ENCODE results near the gene EME2.
"Not testable (repeated sequence)": the region's sequence is repeated elsewhere in the genome, so short reads cannot be mapped to it uniquely, and the experiment has no call there.

EME2 gene

DNA sequence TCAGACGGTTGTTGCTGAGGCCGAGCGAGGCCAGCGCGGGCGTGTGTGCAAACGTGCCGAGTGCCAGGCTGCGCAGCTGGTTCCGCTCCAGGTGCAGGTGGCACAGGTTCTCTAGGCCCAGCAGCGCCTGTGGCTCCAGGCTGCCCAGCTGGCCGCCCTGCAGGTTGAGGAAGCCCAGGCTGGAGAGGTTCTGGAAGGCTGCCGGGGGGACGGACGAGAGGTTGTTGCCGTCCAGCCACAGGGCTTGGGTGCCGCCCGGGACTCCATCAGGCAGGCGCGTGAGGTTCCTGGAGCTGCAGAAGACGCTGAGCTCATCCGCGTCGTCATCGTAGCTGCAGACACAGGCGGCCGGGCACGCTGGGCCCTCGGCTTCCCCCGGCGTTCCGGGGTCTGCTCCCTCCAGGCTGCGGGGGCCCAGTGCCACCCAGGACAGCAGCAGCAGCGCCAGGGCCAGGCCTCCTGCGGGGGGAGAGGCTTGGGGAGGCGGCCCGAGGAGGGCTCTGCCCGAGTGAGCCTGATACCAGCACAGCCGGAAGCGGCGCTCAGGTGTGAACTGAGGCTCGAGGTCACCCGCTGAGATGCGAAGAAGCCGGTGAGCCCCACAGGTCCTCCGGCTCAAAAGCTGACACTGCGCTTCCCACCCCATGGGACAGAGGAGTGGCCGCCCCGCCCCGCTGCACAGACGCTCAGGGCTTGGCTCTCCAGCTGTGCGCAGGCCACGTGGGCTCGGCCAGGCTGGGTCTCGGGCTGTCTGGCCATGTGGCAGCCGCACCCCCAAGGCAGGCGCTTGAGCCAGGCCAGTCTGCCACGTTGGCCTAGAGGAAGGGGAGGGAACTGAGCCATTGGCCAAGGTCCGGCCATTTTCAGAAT lies 19.6 kb downstream of the EME2 start:
- no peak for DNase-seq

DNA sequence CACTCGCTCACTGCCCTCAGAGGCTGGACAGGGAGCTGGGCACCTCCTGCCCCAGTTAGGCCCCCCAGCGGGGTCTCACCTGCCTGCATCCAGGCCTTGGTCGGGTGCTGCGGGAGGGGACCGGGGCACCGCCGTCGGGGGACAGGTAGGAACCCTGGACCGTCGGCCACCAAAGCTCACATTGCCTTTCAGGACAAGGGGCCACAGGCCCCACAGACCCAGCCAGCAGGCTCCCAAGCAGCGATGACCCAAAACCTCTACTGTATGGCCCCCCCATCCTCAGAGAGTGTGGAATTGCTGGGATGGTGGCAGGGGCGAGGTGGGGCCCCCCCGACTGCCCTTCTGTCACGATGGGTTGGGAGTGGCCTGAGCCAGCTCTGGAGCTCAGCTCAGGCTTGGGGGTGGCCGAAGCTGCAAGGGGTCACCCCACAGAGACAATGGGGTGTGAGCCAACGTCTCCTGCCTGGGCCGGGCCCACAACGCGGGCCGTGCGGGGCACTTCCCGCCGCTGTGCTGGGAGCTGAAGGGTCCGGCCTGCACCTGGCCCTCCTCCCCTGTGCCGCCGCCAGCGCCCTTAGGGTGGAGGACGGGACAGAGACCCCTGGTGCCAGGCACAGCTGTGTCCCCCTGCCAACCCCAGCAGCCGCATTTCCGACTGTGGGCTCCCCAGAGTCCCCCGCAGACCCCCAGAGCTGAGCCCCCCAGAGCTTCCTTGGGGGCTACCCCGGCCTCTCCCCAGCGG lies 20.4 kb downstream of the EME2 start:
- DNase-seq: no peak

DNA sequence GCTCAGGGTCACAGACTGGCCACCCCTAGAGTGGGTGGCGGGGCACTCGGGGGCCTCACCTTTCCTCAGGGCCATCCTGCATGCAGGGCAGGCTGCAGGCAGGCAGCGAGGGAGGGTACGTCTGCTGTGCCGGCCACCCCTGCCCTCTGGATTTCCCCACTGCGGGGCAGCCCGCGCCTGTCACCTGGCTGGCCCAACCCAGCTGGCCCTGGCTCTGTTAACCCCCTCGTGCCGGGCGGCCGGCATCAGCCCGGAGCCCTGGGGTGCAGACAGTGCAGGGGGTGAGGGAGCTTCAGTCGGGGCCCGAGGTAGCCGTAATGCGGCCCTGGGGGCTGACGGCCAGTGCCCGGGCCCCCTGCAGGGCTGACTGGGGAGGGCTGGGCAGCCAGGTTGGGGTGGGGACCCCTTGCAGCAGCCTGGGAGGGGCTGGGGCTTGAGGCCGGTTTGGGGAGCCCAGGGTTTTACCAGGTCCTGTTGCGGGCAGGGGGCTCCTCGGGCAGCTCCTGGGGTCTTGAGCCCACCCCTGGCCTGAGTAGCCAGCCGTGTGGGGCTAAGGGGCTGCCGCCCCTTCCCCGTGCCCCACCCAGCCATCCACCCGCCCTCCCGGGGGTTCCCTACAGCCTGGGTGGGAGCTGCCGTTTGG lies 21.1 kb downstream of the EME2 start, which contains the start of gene IGFALS:
Gene IGFALS (minus strand): TSS at position 128 of the 643 bp plus-strand sequence. CDS start 53 bp downstream, at position 75.
- no peak for DNase-seq

DNA sequence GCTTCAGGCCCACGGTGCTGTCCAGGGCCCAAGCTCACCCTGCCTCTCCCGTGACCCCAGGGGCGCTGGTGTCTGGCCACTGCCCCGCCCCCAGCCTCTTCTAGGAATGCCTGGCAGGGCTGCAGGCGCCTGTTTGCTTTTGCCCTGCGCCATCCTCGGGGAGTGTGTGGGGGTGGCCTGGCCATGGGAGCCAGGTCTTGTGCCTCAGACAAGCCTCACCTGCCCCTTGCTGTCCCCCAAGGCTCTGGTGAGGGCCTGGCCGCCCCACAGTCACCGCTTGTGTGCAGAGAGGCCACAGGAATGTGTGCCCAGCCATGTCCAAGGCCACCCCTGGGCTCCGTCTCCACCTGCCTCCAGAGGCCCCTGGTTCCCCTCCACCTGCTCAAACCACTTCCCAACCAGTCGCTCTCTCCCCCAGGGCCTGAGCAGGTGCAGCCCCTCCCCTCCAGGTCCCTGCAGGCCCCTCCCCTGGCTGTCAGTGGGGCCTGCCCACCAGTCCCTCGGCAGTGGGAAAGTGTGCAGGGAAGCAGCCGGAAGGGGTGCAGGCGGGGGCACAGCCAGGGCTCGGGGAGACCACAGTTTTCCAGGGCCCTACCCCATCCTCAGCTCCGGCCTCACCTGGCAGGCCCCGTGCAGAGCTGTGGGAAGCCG lies 21.7 kb downstream of the EME2 start:
- DNase-seq: no peak

DNA sequence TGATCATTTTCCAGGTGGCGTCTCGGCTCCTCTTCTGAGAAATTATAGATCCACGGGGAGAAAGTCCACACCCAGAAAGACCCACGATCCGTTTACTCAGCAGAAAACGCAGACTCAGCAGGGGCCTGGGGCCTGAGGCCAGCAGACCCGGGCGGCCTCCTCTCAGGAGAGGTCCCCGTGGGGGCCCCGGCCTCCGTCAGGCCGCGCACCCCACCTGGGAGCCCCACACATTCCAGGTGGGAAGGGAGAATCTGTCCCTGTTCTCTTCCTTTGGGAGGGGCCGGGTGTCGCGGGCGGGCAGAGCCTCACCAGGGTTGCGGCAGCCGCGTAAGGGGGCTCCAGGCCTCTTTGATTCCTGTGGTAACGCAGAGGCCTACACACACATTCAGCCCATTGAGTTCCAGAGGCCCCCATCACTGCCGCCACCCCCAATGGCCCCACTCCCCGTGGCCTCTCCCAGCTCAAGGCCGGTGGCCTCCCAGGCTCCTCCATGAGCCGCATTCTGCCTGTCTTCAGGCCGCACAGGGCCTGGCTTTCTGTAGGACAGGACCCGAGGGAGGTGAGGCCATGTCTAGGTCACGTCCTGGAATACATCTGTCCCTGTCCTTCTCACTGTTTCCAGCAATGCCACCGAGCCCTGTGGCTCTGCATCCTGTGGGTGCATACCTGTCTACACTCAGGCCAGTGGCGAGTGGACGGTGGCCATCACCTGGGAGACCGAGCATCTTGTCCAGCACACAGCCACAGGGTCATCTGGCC lies 22.5 kb downstream of the EME2 start:
- DNase-seq: no peak

DNA sequence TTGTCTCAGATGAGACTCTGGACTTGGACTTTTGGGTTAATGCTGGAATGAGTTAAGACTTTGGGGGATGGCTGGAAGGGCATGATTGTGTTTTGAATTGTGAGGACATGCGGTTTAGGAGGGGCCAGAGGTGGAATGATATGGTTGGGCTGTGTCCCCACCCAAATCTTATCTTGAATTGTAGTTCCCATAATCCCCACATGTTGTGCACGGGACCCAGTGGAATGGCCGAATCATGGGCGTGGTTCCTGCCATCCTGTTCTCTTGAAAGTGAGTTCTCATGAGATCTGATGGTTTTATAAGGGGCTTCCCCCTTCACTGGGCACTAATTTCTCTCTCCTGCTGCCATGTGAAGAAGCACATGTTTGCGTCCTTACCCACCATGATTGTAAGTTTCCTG lies 26.7 kb downstream of the EME2 start:
- DNase-seq: not testable (repeated sequence)

DNA sequence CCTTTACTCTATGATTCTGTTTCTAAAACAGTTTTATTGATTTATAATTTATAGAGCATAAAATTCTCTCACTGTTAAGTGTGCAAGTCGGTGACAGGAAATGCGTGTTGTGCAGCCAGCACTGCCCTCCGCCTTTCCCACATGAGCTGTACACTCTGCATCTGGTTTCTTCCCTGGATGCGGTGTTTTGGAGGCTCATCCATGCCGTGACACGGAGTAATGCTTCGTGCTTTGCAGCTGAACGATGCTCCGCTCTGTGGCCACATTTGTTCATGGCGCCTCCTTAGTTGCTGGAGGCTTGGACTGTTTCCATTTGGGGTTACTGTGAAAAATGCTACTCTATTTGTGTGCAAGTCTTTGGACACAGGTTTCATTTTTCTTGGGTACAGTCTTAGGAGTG lies 28.1 kb downstream of the EME2 start:
- DNase-seq: no peak

DNA sequence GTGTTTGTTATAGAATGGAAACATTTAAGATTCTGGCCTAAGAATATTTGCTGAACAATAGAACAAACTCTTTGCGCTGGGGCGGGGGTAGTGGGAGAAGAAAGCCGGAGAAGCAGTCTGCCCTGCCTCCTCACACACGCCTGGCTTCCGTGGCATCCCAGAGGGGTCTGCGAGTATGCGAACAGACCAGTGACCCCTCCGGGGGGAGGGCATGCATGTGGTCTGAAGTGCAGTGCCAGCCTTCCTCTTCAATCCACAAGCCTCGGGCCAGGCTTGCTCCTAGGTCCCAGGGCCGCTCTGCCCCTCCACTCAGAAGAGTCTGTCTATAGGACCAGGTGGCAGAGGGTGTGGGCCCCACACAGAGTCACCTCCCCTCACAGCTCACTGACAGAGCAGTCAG lies 35.0 kb downstream of the EME2 start:
- DNase-seq: no peak

DNA sequence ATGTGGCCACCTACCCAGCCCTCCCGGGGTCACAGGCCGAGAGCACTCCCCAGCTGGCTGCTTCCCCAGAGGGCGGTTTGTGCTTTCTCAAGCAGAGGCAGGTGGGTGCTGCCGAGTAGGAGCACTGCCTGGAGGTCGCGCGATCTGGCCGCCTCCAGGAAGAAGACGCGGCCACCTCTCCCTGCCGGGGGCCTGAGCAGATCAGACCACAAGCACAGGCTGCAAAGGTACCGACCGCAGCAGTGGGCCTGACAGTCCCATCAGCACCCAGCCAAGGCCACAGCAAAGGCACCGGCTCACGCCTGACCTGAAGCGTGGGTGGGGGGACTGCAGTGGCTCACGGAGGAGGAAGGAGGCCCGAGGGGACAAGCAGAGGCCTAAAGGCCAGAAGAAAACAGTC lies 36.1 kb downstream of the EME2 start:
- DNase-seq: no peak

DNA sequence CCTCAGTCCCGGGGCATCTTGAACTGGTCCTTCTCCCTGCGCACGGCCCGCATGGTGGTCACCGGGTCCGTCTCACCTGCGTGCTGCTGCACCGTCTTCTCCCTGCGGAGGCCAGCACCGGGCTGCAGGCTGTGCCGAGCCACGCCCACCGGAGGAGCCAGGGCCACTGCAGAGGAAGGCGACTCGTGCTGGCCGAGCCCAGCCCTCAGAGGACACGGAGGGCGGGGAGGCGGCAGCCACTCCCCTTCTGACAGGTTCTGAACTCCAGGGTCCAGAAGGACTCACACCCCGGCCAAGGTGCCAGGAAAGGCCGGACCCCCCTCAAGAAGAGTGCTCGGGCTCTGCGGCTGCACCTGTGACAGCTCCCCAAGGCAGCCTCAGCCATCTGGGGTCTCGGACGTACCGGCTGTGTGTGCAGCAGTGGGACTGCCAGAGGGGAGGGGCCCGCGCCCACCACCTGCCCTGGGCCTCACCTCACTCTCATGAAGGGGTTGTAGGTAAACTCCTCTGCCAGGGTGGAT lies 36.7 kb downstream of the EME2 start:
- no peak for DNase-seq

DNA sequence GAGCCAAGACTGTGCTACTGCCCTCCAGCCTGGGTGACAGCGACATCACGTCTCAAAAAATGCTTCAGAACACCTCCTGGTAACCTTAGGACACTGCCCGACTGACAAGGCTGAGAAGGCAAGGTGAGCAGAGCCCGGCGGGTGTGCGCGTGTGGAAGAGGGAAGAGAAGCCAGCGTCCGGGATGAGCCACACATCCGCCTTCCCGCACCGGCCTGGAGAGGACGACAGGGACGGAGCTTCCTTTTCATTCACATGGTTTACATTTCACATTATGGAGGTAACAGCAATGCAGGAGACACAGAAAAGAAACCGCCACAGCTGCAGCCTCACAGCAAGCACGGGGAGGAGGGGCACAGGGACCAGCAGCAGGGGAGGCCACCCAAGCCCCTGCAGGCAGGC lies 37.5 kb downstream of the EME2 start:
- no peak for DNase-seq

DNA sequence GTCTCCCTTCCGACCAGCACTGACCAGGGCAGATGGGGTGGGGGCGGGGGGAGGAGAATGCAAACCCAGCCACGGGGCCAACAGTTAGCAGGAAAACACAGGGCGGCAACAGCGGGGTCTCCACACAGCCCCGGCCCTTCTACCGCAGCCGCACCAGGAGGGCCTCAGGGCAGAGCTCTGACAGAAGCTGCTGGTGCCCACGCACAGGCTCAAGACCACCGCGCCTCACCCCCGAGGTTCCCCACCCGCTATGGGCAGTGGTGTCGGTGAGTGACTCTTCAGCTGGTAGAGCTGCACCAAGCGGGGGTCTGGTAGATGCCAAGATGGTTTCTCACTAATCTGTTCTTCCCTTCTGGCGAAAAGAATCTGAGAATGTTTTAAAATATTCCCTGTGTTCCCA lies 37.9 kb downstream of the EME2 start:
- DNase-seq: no peak

DNA sequence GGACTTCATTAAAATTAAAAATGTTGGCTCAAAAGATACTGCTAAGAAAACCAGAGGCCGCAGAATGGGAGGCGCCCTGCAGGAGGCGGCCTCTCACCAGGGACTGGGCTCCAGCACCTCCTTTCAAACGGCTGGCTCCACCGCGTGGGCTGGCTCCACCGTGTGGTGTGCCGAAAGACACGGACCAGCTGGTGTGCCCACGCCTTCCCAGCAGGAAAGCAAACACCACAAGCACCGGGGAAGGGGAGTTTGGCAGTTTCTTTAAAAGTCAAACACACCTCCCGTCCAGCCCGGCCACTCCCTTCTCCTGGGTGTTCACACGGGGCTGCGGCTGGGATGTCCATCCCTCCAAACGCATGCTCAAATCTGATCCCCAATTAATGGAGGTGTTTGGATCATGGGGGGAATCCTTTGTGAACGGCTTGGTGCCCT lies 40.1 kb downstream of the EME2 start:
- peak; percentile 78 for DNase-seq

DNA sequence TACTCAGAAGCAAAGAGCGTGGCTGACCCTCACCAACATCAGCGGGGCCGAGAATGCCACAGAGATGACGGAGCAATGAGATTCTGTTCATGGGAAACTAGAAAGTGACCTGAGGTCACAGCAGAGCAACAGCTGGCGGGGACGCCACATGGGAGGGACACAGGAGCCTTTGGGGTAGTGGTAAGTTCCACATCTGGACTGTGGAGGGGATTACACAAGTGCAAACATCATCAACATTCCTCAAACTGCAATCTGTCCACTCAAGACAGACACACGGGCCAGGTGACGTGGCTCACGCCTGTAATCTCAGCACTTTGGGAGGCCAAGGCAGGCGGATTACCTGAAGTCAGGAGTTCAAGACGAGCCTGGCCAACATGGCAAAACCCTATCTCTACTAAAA lies 42.9 kb downstream of the EME2 start:
- DNase-seq: no peak

DNA sequence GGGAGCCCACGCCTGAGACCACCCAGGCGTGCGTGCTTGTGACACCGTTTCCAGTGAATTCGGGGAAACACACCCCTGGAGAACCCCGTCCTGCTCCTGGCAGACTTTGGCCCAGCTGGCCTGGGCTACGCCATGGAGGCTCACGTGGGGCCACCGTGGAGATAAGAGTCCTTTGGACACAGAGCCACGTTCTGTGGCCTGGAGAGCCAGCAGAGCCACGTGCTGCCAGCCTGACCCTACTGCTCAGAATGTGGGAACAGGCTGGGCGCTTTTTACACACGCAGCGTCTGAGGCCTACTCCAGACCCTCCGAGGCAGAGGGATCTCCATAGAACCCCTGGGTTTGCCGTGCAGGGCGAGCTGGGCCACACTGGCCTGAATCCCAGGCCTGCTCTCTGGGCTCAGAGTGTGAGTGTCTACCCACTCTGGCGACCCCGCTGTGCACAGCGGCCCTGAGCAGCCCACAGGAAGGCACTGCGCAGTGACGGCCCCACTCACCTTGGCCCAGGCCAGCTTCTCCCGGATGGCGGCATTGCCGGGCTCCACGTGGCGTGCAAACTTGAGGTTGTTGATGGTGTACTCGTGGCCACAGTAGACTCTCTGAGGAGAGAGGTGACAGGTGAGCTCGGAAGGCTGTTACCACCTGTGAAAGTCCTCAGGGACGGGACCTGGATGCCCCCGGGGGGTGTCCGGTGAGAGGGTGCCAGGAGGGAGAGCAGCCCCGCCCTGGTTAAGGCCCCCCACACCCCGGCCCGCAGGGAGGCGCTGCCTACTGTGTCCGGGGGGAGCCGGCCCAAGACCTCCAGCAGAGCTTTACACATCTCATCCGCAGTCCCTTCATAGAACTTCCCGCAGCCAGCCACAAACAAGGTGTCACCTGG lies 44.0 kb downstream of the EME2 start:
- DNase-seq: no peak

DNA sequence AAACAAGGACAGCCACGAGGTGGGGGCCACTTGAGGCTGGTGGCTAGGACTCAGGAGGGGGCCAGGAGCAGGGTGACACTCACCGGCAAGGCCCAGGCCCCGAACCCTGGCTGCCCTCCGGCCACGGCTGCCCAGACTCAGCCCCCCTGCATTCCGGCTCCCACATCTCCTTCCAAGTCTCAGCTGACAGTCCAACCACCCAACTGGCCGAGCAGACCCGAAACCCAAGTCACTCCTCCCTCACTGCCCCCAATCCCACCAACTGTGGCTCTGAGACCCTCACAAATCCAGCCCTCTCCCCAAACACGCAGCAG lies 44.6 kb downstream of the EME2 start:
- DNase-seq: no peak

DNA sequence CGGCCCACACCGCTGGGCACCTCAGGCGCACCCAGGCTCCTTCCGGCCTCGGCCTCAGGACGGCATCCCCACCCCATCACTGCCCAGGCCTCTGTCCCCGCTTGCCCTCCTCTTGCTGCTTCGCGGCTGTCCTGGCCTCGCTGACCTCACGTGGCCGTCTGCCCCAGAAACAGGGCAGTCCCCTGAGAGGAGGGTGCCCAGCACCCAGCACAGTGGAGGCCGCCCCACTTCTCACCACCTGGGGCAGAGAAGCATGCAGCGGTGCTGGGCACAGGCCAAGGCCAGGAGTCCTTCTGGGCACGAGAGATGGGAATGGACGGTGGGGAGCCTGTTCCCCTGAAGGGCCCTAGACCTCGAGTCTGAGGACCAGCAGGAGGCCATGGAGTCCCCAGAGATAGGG lies 45.1 kb downstream of the EME2 start:
- no peak for DNase-seq

DNA sequence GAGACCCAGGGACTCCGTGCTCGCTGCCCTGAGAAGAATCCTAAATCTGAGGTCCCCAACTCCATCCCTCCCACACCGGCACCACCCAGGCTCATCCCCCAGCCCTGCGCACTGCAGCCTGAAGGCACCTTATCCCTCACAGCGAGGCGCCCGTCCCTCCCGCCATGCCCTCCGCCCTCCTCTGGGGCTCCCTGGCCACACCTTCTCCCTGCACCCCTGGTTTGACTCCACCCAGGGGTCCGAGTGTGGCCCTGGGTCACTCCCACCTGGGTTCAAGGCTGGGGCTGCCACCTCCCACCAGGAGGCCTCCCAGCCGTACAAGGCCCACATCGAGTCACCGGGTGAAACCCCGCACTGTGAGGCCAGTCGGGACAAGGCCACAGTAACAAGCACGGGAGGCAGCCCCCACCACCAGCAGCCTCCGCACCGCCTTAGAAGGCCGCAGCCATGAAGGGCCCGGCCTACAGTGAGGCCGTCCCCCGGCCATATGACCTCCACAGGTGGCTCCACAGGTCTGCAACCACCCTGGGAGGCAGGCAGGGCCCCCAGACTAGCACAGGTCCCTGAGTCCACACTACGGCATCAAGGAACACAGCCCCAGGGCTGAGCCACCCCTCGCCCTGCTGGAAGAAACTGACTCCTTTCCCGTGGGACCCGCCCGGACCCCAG lies 45.7 kb downstream of the EME2 start:
- no peak for DNase-seq

DNA sequence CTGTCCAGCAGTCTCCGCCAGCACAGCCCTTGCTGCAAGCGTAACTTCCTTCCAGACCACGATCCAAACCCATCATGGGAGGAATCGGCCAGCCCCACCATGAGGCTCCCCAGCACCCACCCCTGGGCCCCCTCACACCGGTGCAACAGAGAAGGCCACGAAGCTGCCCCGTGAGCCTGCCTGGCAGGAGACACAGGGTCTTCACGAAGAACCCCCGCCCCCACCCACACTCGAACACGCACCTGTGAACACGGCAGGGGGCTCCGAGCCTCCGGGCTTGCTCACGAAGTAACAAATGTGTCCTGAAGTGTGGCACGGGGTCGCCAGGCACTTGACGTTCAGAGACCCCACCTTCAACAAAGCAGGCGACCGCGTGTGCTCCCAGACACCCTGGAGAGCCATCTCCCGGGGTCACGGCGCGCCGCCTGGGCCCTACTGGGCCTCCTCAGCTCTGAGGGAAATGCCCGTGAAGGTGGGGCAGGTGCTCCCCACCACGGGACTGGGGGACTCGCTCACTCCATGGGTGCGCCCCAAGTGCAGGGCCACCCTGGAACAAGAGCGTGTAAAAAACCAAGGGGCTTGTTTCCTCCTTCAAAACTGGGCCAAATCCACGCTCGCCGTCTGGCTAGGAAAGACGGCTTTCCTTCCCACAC lies 46.4 kb downstream of the EME2 start:
- DNase-seq: no peak

DNA sequence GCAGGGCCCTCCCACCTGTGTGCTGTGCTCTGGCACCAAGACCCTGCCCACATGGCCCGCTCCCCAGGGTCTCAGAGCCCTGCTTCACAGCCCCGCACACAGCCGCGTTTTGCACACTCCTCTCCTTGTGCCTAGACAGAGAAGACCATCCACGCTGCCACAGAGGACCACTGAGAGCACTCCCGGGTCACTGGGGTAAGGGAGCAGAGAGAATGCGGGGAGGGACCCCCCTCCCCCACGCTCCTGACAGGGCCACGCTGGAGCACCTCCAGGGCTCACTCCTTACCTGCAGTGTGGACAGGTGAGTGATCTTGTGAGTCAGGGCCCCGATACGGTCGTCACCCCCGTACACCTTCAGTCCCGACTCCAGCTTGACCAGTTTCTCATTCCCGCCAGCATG lies 47.0 kb downstream of the EME2 start:
- no peak for DNase-seq
